Panc1 (cell line): ENCODE measurements around the gene N4BP2L1. TPM values are rescaled to one million over a fixed set of nuclear protein-coding genes. Genes with fewer than 3 reads are reported as not detected.

Experiments used
- ATAC-seq: fragments of 200-7000 bp; cut with Tn5 transposase; 2 replicates; pipeline ENCODE4 v1.9.1; 2020; ENCODE audit warnings: mild to moderate bottlenecking, moderate library complexity
- BruUV-seq: library from RNA; stranded (reverse); fragments of 400-500 nt; replicated peaks from 2 replicates; lab custom pipeline; 2021; lab: Mats Ljungman, UMichigan
- CTCF ChIA-PET: fragments of 300-600 bp; sonication (Branson Sonifier 250); formaldehyde crosslinking; loops from one replicate; lab custom pipeline; 2022; ENCODE audit warnings: antibody characterized with exemption; lab: Charles Lee
- POLR2A ChIA-PET: fragments of 300-600 bp; sonication (Branson Sonifier 250); formaldehyde crosslinking; loops from one replicate; lab custom pipeline; 2022; ENCODE audit warnings: antibody characterized with exemption; lab: Charles Lee
- DNase-seq: peaks from one replicate; pipeline ENCODE4 v3.0.0-alpha.2; 2010; ENCODE audit warnings: low read depth, low spot score
- H3K27ac ChIP-seq: 2 replicates; pipeline ENCODE4 v1.5.1; 2011; ENCODE audit warnings: mild to moderate bottlenecking, low read length, inconsistent platforms
- H3K27me3 ChIP-seq: fragments of 200-500 bp; sonication (Bioruptor generic); 2 replicates; pipeline ENCODE4 v1.6.0; 2014; ENCODE audit warnings: low read length, inconsistent platforms; ENCODE audit not compliant: control insufficient read depth, insufficient read depth
- H3K36me3 ChIP-seq: fragments of 200-500 bp; sonication (Bioruptor generic); 2 replicates; pipeline ENCODE4 v1.5.1; 2014; ENCODE audit warnings: inconsistent platforms, mild to moderate bottlenecking, low read length, moderate library complexity; ENCODE audit not compliant: control insufficient read depth, insufficient read depth
- H3K4me1 ChIP-seq: 2 replicates; pipeline ENCODE4 v1.5.1; 2011; ENCODE audit warnings: inconsistent platforms, mild to moderate bottlenecking, low read length, moderate library complexity; ENCODE audit not compliant: control insufficient read depth, insufficient read depth
- H3K4me3 ChIP-seq, 2 experiments: 2 replicates each; pipeline ENCODE4 v1.5.1; 2011 to 2012; ENCODE audit warnings: low read depth in 2 of 2, low read length in 2 of 2, mild to moderate bottlenecking in 2 of 2, inconsistent platforms in 1 of 2, moderate library complexity in 1 of 2
- H3K9me3 ChIP-seq: fragments of 200-500 bp; sonication (Bioruptor generic); 2 replicates; pipeline ENCODE4 v1.5.1; 2014; ENCODE audit warnings: low read depth, mild to moderate bottlenecking, inconsistent platforms, low read length, moderate library complexity; ENCODE audit not compliant: control insufficient read depth, insufficient read depth
- POLR2AphosphoS5 ChIP-seq: IDR thresholded peaks from 2 replicates; pipeline ENCODE4 v1.6.1; 2012; ENCODE audit warnings: mild to moderate bottlenecking, low read depth, low read length, moderate library complexity
- SIN3A ChIP-seq: IDR thresholded peaks from 2 replicates; pipeline ENCODE4 v1.6.1; 2012; ENCODE audit warnings: low read depth, mild to moderate bottlenecking, low read length, moderate library complexity, borderline replicate concordance; ENCODE audit not compliant: insufficient read depth
- TCF7L2 ChIP-seq: IDR thresholded peaks from 2 replicates; pipeline ENCODE4 v1.6.1; 2011; ENCODE audit warnings: mild to moderate bottlenecking, low read depth, low read length, inconsistent platforms
- in situ Hi-C: cut with HindIII; loops from 2 replicates; pipeline ENCODE4 v1.10.0; 2016; ENCODE audit warnings: low sequenced_read_pairs, low pct_unique_long_range_greater_than_20kb
- intact Hi-C: fragments of 100-400 bp; cut with micrococcal nuclease; formaldehyde crosslinking; loops from one replicate; pipeline ENCODE4 v1.10.0; 2022; ENCODE audit not compliant: unreplicated experiment
- total RNA-seq: library from RNA; stranded (reverse); gene quantifications from one replicate; pipeline ENCODE4 v1.2.1, GENCODE V29; 2021; ENCODE audit not compliant: unreplicated experiment
- TF ChIP-seq, protein P1 (sequence below): fragments of 450-650 bp; IDR thresholded peaks from 2 replicates; pipeline ENCODE4 v1.5.1; 2017; ENCODE audit warnings: mild to moderate bottlenecking
- TF ChIP-seq, protein P2 (sequence below), 2 experiments: IDR thresholded peaks; 2 replicates each; pipeline ENCODE4 v1.6.1; 2011 to 2012; ENCODE audit warnings: low read depth in 2 of 2, control low read depth in 1 of 2, low read length in 1 of 2, mild to moderate bottlenecking in 1 of 2, moderate library complexity in 1 of 2; ENCODE audit not compliant: insufficient read depth in 1 of 2

Gene N4BP2L1
- total RNA-seq, 1 experiment from 2014 or later, result 1.8 TPM

DNA sequence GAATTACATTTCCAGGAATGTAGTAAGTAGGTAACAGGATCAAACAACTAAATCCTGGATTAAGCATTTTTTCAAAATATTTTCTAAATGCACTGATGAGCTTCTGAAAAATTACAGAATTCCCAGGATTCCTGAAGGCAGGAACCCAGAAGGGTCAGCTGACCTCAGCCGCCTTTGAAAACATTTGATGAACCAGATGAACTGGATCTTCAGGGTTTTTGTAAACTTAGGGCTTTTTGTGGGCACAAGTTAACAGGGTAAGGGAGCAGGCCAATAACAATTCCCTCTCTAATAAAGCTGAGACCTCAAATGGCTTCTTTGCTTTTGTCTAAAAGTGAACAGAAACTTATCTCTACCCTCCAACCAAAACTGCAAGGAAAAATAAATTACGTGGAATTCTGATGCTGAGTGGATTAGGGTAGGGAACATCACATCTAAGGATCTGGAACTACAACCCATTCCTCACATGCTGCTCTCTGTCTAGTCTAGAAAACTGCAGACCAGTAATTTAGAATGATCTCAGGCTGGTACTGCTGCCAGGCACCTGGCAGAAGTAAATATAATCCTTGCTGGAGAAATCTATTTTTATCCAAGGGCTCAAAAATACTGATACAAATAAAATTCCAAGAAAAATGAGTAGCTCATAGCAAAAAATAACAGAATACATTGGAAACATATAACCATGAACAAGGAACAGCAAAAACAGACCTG is 48.2 kb upstream of the N4BP2L1 start:
- POLR2A ChIA-PET, result no interaction called here
- ATAC-seq, result no peak

GRCh38 chr13:32474999-32475792 is 47.3 kb upstream of the N4BP2L1 start:
- no peak overlapping the region for H3K4me3 ChIP-seq
- no peaks in the 10 kb centered on the region for H3K4me1 ChIP-seq
- no peaks in the 10 kb centered on the region for H3K27me3 ChIP-seq
- no peak for DNase-seq
- H3K9me3 ChIP-seq, result no peaks in the 10 kb centered on the region
- no peaks in the 10 kb centered on the region for H3K36me3 ChIP-seq
- intact Hi-C loops, result no loop called here
- no peak overlapping the region for H3K27ac ChIP-seq
- ChIA-PET CTCF (no interaction called here), POLR2A (no interaction called here)
- no TSS peak for BruUV-seq
- no peak for ATAC-seq
- in situ Hi-C loops, result no loop called here
- TF ChIP-seq, protein P1, sequence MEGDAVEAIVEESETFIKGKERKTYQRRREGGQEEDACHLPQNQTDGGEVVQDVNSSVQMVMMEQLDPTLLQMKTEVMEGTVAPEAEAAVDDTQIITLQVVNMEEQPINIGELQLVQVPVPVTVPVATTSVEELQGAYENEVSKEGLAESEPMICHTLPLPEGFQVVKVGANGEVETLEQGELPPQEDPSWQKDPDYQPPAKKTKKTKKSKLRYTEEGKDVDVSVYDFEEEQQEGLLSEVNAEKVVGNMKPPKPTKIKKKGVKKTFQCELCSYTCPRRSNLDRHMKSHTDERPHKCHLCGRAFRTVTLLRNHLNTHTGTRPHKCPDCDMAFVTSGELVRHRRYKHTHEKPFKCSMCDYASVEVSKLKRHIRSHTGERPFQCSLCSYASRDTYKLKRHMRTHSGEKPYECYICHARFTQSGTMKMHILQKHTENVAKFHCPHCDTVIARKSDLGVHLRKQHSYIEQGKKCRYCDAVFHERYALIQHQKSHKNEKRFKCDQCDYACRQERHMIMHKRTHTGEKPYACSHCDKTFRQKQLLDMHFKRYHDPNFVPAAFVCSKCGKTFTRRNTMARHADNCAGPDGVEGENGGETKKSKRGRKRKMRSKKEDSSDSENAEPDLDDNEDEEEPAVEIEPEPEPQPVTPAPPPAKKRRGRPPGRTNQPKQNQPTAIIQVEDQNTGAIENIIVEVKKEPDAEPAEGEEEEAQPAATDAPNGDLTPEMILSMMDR, result no peak
- no peak for TF ChIP-seq TCF7L2
- no peak for TF ChIP-seq POLR2AphosphoS5
- TF ChIP-seq, protein P2, sequence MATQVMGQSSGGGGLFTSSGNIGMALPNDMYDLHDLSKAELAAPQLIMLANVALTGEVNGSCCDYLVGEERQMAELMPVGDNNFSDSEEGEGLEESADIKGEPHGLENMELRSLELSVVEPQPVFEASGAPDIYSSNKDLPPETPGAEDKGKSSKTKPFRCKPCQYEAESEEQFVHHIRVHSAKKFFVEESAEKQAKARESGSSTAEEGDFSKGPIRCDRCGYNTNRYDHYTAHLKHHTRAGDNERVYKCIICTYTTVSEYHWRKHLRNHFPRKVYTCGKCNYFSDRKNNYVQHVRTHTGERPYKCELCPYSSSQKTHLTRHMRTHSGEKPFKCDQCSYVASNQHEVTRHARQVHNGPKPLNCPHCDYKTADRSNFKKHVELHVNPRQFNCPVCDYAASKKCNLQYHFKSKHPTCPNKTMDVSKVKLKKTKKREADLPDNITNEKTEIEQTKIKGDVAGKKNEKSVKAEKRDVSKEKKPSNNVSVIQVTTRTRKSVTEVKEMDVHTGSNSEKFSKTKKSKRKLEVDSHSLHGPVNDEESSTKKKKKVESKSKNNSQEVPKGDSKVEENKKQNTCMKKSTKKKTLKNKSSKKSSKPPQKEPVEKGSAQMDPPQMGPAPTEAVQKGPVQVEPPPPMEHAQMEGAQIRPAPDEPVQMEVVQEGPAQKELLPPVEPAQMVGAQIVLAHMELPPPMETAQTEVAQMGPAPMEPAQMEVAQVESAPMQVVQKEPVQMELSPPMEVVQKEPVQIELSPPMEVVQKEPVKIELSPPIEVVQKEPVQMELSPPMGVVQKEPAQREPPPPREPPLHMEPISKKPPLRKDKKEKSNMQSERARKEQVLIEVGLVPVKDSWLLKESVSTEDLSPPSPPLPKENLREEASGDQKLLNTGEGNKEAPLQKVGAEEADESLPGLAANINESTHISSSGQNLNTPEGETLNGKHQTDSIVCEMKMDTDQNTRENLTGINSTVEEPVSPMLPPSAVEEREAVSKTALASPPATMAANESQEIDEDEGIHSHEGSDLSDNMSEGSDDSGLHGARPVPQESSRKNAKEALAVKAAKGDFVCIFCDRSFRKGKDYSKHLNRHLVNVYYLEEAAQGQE (IDR thresholded peaks at IDR 0.05; ENCODE audit: insufficient read depth in 1 of 2, low read depth in 2 of 2, low read length in 1 of 2), result no peak
- no peak for TF ChIP-seq SIN3A

More for the DNA sequence above, 48.2 kb upstream of the N4BP2L1 start:
- no peaks in the 10 kb centered on the region for H3K9me3 ChIP-seq
- H3K4me1 ChIP-seq, result no peaks in the 10 kb centered on the region
- CTCF ChIA-PET, result no interaction called here
- DNase-seq, result no peak
- TF ChIP-seq POLR2AphosphoS5 (no peak), TCF7L2 (no peak)
- TF ChIP-seq, protein P1, result no peak
- TF ChIP-seq, protein P2 (IDR thresholded peaks at IDR 0.05; ENCODE audit: insufficient read depth in 1 of 2, low read depth in 2 of 2, low read length in 1 of 2), result no peak
- no TSS peak for BruUV-seq
- no peak overlapping the region for H3K27ac ChIP-seq
- no peak overlapping the region for H3K4me3 ChIP-seq
- intact Hi-C loops, result no loop called here
- H3K27me3 ChIP-seq, result no peaks in the 10 kb centered on the region
- in situ Hi-C loops, result no loop called here
- no peaks in the 10 kb centered on the region for H3K36me3 ChIP-seq
